Left lung (tissue), 10 donors: ENCODE results near the gene RCOR3. TPM values are rescaled to one million over a fixed set of nuclear protein-coding genes. Genes with fewer than 3 reads are reported as not detected.
"Not testable (repeated sequence)": the region's sequence is repeated elsewhere in the genome, so short reads cannot be mapped to it uniquely, and the experiment has no call there.

Experiments
- ATAC-seq: fragments of 200-7000 bp; cut with Tn5 transposase; one replicate; pipeline ENCODE4 v1.9.1; 2020; ENCODE audit warnings: moderate library complexity
- DNase-seq, 4 donors: peaks; one replicate each; pipeline ENCODE4 v3.0.0-alpha.2; 2013 to 2020
- H3K27ac ChIP-seq, 2 donors: fragments of 200-600 bp; sonication (generic) in 1 of 2; one replicate each; pipeline versions ENCODE4 v1.5.0 to v1.8.0; 2020 to 2021
- H3K27me3 ChIP-seq, 2 donors: fragments of 200-600 bp; sonication (generic) in 1 of 2; one replicate each; pipeline versions ENCODE4 v1.5.0 to v1.8.0; 2020 to 2021
- H3K36me3 ChIP-seq, 2 donors: fragments of 200-600 bp; sonication (generic) in 1 of 2; one replicate each; pipeline versions ENCODE4 v1.5.0 to v1.8.0; 2020 to 2021
- H3K4me1 ChIP-seq, 2 donors: fragments of 200-600 bp; one replicate each; pipeline ENCODE4 v1.8.0; 2021
- H3K4me3 ChIP-seq, 2 donors: fragments of 200-600 bp; sonication (generic) in 1 of 2; one replicate each; pipeline versions ENCODE4 v1.5.0 to v1.8.0; 2020 to 2021; ENCODE audit warnings: mild to moderate bottlenecking in 1 of 2
- H3K9me3 ChIP-seq, 2 donors: fragments of 200-600 bp; sonication (generic) in 1 of 2; one replicate each; pipeline versions ENCODE4 v1.5.0 to v1.8.0; 2020 to 2021
- CTCF ChIP-seq, 2 donors: fragments of 200-600 bp; sonication (generic) in 1 of 2; IDR thresholded peaks; one replicate each; pipeline versions ENCODE4 v1.5.0 to v1.8.0; 2021; ENCODE audit warnings: antibody characterized with exemption in 2 of 2
- intact Hi-C, 2 donors: fragments of 100-400 bp; cut with DNase I; formaldehyde crosslinking; loops; one replicate each; pipeline versions ENCODE4 v1.11.2 to v1.14.2; 2022
- polyA plus RNA-seq, 6 donors: library from polyadenylated mRNA; unstranded; fragments of 120-200 nt; gene quantifications; one replicate each; pipeline ENCODE4 v1.2.1, GENCODE V29; 2013; ENCODE audit not compliant: insufficient read length in 6 of 6
- total RNA-seq, 2 donors: library from RNA; stranded (reverse); fragmentation: NEBNext Ultra II Directional; extraction: Animal tissue kit (Norgen Biotek cat#: 25700); gene quantifications; one replicate each; pipeline ENCODE4 v1.2.1, GENCODE V29; 2021
- donor health status: DM: no; HTN: yes; CAD: no.
- donor health status: DM: no; HTN: no; CAD: no.

Gene RCOR3
- total and polyA plus RNA-seq, 8 donors, result 44.5 to 113 (median 95.0) TPM

DNA sequence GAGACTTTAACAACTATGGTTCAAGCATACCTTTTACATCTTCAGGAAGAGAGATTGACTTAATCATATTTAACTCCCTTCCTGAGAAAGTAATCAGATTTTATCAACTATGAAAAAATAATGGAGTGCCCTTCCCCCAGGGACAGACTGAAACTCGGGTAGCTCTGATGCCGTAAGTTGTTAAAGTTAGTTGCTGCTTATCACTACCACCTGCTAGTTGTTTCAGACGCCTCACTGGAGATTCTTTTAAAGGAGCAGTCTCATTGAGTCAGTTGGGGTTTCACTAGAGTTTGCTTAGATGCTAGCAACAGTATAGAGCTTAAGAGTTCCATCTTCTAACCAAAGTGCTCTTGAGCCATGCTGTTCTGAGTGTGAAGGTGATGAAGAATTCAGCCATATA, 50.5 kb downstream of the RCOR3 start:
- Histone ChIP-seq H3K27me3 (no peaks in the 10 kb centered on the region), H3K36me3 (peaks cover 0 to 36% of the 10 kb centered on the region in 2 donors), H3K4me3 (no peak overlapping the region), H3K9me3 (no peaks in the 10 kb centered on the region), H3K4me1 (peaks cover 0 to 7% of the 10 kb centered on the region in 2 donors), H3K27ac (peak overlapping the region in 1 of 2 donors; percentile 21)
- ATAC-seq (no peak), DNase-seq (no peak)
- intact Hi-C loops, result no loop called here
- no peak for TF ChIP-seq CTCF (IDR thresholded peaks at IDR 0.05)

DNA sequence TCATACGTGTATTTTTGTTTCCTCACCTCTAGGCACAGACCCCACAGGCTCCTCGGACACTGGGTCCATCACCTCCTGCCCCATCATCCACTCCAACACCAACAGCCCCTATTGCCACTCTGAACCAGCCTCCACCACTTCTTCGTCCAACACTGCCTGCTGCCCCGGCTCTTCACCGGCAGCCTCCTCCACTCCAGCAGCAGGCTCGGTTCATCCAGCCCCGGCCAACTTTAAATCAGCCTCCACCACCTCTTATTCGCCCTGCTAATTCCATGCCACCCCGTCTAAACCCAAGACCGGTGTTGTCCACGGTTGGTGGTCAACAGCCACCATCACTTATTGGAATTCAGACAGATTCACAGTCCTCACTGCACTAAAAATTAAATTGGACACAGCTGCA, 54.2 kb downstream of the RCOR3 start:
- TF ChIP-seq CTCF (IDR thresholded peaks at IDR 0.05), result no peak
- intact Hi-C loops, result no loop called here
- ATAC-seq (no peak), DNase-seq (no peak)
- Histone ChIP-seq H3K27ac (no peak overlapping the region), H3K36me3 (peaks cover 0 to 45% of the 10 kb centered on the region in 2 donors), H3K4me1 (peaks cover 0 to 7% of the 10 kb centered on the region in 2 donors), H3K4me3 (no peak overlapping the region), H3K9me3 (no peaks in the 10 kb centered on the region), H3K27me3 (no peaks in the 10 kb centered on the region)

DNA sequence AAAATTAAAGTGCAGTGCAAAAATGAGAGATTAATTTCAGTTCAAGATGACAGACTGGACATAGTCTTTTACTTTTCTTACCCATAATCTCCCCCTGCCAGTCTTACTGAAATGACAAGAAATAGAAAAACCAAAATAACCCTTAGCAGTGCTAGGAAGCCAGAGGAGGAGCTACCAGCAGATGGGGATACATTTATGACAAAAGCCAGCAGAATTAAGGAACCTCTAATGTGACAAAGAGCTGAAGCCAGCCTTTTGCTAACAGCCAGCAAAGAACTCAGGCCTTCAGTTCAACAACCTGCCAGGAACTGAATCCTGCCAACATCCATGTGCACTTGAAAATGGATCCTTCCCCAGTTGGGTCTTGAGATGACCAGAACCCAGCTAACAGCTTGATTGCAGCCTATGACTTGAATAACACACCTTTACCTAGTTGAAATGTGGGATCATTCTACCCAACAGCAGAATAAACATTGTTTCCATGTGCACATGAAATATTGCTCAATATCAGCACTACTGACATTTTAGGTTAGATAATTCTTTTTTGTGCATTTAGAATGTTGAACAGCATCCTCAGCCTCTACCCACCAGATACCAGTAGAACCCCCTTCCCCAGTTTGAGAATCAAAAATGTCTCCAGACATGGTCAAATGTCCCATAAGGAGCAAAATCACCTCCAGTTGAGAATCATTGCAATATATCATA, 59.6 kb downstream of the RCOR3 start:
- Histone ChIP-seq H3K4me1 (no peaks in the 10 kb centered on the region), H3K9me3 (no peaks in the 10 kb centered on the region), H3K36me3 (peaks cover 0 to 30% of the 10 kb centered on the region in 2 donors), H3K4me3 (no peak overlapping the region), H3K27me3 (no peaks in the 10 kb centered on the region), H3K27ac (no peak overlapping the region)
- intact Hi-C loops, result no loop called here
- TF ChIP-seq CTCF (IDR thresholded peaks at IDR 0.05), result no peak
- ATAC-seq (no peak), DNase-seq (peak in 1 of 4 donors; percentile 4)

GRCh38 chr1:211319892-211320291, 60.7 kb downstream of the RCOR3 start:
- no peak overlapping the region for H3K27ac ChIP-seq
- H3K27me3 ChIP-seq, result no peaks in the 10 kb centered on the region
- ATAC-seq (no peak), DNase-seq (no peak)
- H3K9me3 ChIP-seq, result no peaks in the 10 kb centered on the region
- peaks cover 0 to 19% of the 10 kb centered on the region in 2 donors for H3K36me3 ChIP-seq
- TF ChIP-seq CTCF (IDR thresholded peaks at IDR 0.05), result no peak
- H3K4me3 ChIP-seq, result no peak overlapping the region
- no peaks in the 10 kb centered on the region for H3K4me1 ChIP-seq
- intact Hi-C loops, result loop anchor here in 1 of 2 donors (10.0 kb wide), 2 partner anchors 155 to 195 kb away; no protein-coding TSS in a partner anchor

GRCh38 chr1:211320980-211321379, 61.8 kb downstream of the RCOR3 start:
- no peak for TF ChIP-seq CTCF (IDR thresholded peaks at IDR 0.05)
- Histone ChIP-seq H3K9me3 (no peaks in the 10 kb centered on the region), H3K4me1 (peaks cover under 1 to 3% of the 10 kb centered on the region in 2 donors), H3K36me3 (peaks cover 0 to 10% of the 10 kb centered on the region in 2 donors), H3K27ac (no peak overlapping the region), H3K4me3 (no peak overlapping the region), H3K27me3 (no peaks in the 10 kb centered on the region)
- intact Hi-C loops, result loop anchor here in 1 of 2 donors (10.0 kb wide), 2 partner anchors 154 to 194 kb away; no protein-coding TSS in a partner anchor
- DNase-seq (no peak), ATAC-seq (no peak)

DNA sequence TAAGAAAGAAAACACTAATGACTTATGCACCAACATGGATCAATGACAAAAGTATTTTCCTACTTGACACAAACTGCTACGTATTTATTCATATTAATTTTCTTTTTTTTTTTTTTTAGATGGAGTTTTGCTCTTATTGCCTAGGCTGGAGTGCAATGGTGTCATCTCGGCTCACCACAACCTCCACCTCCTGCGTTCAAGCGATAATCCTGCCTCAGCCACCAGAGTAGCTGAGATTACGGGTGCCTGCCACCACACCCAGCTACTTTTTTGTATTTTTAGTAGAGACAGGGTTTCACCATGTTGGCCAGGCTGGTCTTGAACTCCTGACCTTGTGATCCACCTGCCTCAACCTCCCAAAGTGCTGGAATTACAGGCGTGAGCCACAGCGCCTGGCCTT, 62.5 kb downstream of the RCOR3 start:
- not testable (repeated sequence) for H3K27me3 ChIP-seq, H3K36me3 ChIP-seq, H3K4me3 ChIP-seq, DNase-seq, ATAC-seq, H3K4me1 ChIP-seq, H3K27ac ChIP-seq, H3K9me3 ChIP-seq
- intact Hi-C loops, result loop anchor here in 1 of 2 donors (10.0 kb wide), 2 partner anchors 153 to 193 kb away; no protein-coding TSS in a partner anchor
